GM13976 (cell line): ENCODE measurements around the gene NES.

Source experiments
- DNase-seq: peaks from one replicate; pipeline ENCODE4 v3.0.0; 2012; ENCODE audit warnings: low spot score
- in situ Hi-C: fragments of 300-500 bp; cut with MboI; formaldehyde crosslinking; loops from one replicate; pipeline ENCODE4 v1.12.0; 2022; ENCODE audit warnings: low sequenced_read_pairs, mixed read lengths, inconsistent platforms; ENCODE audit not compliant: unreplicated experiment
- TF ChIP-seq, protein P1 (sequence below): IDR thresholded peaks from 2 replicates; pipeline ENCODE4 v1.5.1; 2012; ENCODE audit warnings: borderline replicate concordance, mild to moderate bottlenecking; ENCODE audit not compliant: insufficient read depth; ENCODE audit errors: extremely low read depth, missing control alignments, control extremely low read depth

Gene NES

DNA sequence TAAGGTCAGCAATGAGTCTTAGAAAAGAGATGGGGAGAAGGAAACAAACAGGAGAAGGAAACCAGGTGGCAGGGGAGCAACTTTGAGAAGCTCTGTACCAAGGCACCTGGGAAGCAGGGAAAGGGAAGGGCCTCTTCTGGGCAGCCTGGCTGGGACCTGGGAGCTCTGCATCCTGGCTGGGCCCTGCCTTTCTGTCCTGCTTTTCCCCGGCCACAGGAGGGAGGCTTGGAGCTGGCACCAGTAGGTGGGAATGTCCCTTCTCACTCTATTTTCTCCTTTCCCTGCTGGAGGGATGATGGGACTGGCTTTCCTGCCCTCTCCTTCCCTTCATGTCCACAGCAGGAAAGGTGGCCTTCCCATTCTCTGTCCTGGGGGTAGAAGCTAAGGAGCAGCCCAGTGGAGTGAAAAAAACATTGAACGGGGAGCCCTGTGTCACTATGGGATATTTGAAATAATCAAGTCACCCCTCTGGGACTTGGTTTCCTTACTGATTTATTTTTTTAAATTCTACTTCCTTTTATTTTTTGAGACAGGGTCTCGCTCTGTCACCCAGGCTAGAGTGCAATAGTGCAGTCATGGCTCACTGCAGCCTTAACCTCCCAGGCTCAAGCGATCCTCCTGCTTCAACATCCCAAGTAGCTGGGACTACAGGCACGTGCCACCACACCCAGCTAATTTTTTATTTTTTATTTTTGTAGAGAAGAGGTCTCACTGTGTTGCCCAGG, 5.1 kb upstream of the NES start:
- in situ Hi-C loops, result no loop called here
- TF ChIP-seq, protein P1, sequence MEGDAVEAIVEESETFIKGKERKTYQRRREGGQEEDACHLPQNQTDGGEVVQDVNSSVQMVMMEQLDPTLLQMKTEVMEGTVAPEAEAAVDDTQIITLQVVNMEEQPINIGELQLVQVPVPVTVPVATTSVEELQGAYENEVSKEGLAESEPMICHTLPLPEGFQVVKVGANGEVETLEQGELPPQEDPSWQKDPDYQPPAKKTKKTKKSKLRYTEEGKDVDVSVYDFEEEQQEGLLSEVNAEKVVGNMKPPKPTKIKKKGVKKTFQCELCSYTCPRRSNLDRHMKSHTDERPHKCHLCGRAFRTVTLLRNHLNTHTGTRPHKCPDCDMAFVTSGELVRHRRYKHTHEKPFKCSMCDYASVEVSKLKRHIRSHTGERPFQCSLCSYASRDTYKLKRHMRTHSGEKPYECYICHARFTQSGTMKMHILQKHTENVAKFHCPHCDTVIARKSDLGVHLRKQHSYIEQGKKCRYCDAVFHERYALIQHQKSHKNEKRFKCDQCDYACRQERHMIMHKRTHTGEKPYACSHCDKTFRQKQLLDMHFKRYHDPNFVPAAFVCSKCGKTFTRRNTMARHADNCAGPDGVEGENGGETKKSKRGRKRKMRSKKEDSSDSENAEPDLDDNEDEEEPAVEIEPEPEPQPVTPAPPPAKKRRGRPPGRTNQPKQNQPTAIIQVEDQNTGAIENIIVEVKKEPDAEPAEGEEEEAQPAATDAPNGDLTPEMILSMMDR, result no peak
- no peak for DNase-seq

- TF ChIP-seq, protein P1, result no peak
These were observed 4.2 kb upstream of the NES start for GRCh38 chr1:156681196-156681960.

GRCh38 chr1:156680056-156680455, 2.8 kb upstream of the NES start:
- in situ Hi-C loops, result no loop called here
- no peak for DNase-seq
- TF ChIP-seq, protein P1, result no peak

More at GRCh38 chr1:156681196-156681960, 4.2 kb upstream of the NES start:
- in situ Hi-C loops, result no loop called here
- no peak for DNase-seq

DNA sequence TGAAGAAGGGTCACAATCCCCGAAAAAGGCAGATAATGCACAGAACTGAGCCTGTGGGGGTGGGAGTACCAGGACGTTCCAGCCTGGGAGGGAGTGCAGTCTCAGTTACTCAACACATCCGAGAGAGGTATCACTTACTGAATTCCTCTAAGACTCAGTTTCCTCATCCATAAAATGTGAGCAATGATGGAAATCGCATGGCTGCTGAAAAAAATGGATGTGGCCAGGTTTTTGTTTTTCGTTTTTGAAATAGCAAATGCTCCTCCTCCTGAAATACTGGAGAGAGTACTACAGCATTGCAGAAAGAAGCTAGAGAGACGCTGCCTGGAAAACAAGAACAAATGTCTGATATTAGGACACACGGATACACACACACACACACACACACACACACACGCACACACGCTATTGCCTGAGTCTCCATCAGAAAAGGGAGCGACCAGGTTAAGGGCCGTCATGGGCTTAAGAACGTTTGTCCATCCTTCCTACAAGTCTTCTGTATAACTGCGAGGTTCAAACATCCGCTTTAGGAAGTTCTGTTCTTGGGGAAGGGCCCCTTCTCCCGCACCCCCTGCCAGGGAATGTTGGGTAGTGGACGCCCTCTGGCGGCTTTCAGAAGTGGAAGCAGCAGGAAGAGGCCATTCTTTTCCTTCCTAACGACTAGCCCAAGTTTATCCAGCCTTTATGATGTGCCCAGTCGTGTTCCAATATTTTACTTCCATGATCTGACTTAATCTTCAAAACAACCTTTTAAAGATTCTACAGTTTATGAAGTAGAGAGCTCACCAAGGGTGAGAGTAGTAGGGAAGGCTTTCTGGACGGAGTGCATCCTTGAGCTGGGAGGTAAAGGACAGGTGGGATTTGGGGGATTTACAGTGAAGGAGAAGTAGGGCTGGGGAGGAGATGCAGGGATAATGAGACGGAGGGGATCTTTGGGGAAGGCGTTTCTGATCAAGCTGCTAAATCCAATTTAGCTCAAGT, 699 bp upstream of the NES start:
- TF ChIP-seq, protein P1, result peak; percentile 83
- peak; percentile 73 for DNase-seq

DNA sequence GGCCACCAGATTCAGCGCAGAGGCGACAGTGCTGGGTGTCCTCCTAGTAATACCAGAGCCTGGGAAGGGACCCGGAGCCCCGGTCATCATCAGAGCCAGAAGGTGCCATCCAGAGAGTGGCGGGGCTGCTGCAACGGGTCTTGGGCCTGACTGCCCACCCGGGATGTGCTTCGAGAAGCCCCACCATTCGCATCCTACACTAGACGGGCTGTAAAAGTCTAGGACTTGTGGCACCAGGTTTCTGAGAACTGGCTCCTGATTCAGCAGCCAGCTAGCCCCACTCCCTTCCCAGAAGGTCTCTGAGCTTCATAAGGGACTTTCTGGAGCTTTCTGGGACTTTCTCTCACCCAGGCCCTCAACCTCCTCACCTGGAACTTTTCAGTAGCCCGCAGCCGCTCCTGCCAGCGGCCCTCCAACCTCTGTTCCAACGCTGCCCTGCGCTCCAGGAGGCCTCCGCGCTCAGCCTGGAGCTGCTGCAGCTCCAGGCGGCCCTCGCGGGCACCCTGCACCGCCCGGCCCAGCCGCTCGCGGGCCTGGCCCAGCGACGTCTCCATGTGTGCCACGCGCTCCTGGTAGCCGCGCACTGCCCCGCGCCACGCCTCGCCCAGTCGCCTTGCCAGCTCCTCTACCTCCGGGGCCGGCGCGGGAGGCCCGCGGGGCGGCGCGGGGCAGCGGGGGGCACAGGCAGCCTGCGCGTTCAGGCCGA, 940 bp downstream of the NES start:
- in situ Hi-C loops, result no loop called here
- TF ChIP-seq, protein P1, result no peak
- DNase-seq, result no peak

More for the DNA sequence above, 699 bp upstream of the NES start:
- in situ Hi-C loops, result no loop called here
